Upper lobe of right lung (tissue), 1 donor: ENCODE results near the gene KRTAP4-4. TPM values are rescaled to one million over a fixed set of nuclear protein-coding genes. Genes with fewer than 3 reads are reported as not detected.

Experiments used
- ATAC-seq: fragments of 200-7000 bp; cut with Tn5 transposase; one replicate; pipeline ENCODE4 v1.9.1; 2020; ENCODE audit warnings: mild to moderate bottlenecking, moderate library complexity
- DNase-seq: peaks from one replicate; pipeline ENCODE4 v3.0.0-alpha.2; 2020
- H3K27ac ChIP-seq: fragments of 200-600 bp; one replicate; pipeline ENCODE4 v1.8.0; 2022
- H3K27me3 ChIP-seq: fragments of 200-600 bp; one replicate; pipeline ENCODE4 v1.8.0; 2022; ENCODE audit warnings: mild to moderate bottlenecking
- H3K36me3 ChIP-seq: fragments of 200-600 bp; one replicate; pipeline ENCODE4 v1.8.0; 2022
- H3K4me1 ChIP-seq: fragments of 200-600 bp; one replicate; pipeline ENCODE4 v1.8.0; 2022
- H3K4me3 ChIP-seq: fragments of 200-600 bp; one replicate; pipeline ENCODE4 v1.8.0; 2022; ENCODE audit warnings: mild to moderate bottlenecking
- H3K9me3 ChIP-seq: fragments of 200-600 bp; one replicate; pipeline ENCODE4 v1.8.0; 2022
- CTCF ChIP-seq: fragments of 200-600 bp; IDR thresholded peaks from one replicate; pipeline ENCODE4 v1.8.0; 2022; ENCODE audit warnings: antibody characterized with exemption
- intact Hi-C: fragments of 100-400 bp; cut with DNase I; formaldehyde crosslinking; loops from one replicate; pipeline ENCODE4 v1.11.0; 2022
- total RNA-seq: library from RNA; stranded (reverse); fragmentation: NEBNext Ultra II Directional; extraction: Animal tissue kit (Norgen Biotek cat#: 25700); gene quantifications from one replicate; pipeline ENCODE4 v1.2.1, GENCODE V29; 2021
- donor health status: DM: no; HTN: yes; CAD: no; lungs with severe emphysema.

The KRTAP4-4 gene
- total RNA-seq, 1 donor from 2014 or later: not detected

- H3K27me3 ChIP-seq: peaks cover 7% of the 10 kb centered on the region
- ATAC-seq: no peak
- no peak for DNase-seq
- TF ChIP-seq CTCF: no peak
- intact Hi-C loops: no loop called here
- no peaks in the 10 kb centered on the region for H3K4me1 ChIP-seq
- no peak overlapping the region for H3K27ac ChIP-seq
- H3K36me3 ChIP-seq: no peaks in the 10 kb centered on the region
- H3K9me3 ChIP-seq: no peaks in the 10 kb centered on the region
- no peak overlapping the region for H3K4me3 ChIP-seq
Measured at GRCh38 chr17:41185001-41185400, 24.5 kb upstream of the KRTAP4-4 start.

GRCh38 chr17:41184480-41184961 lies 24.0 kb upstream of the KRTAP4-4 start, which contains the start of gene KRTAP4-1:
Gene KRTAP4-1 (minus strand): TSS chr17:41184911. CDS start chr17:41184854, 57 bp downstream.
- Histone ChIP-seq H3K4me3 (no peak within 1 kb of the TSS), H3K27me3 (peaks cover 6% of the 10 kb centered on the region), H3K27ac (no peak within 1 kb of the TSS), H3K9me3 (no peaks in the 10 kb centered on the region), H3K36me3 (no peaks in the 10 kb centered on the region), H3K4me1 (no peaks in the 10 kb centered on the region)
- no peak for TF ChIP-seq CTCF
- no peak for DNase-seq
- intact Hi-C loops: no loop called here
- no peak for ATAC-seq

GRCh38 chr17:41178843-41179616 lies 18.5 kb upstream of the KRTAP4-4 start:
- TF ChIP-seq CTCF: no peak
- no peak overlapping the region for H3K27ac ChIP-seq
- ATAC-seq: no peak

GRCh38 chr17:41178341-41178740 lies 17.8 kb upstream of the KRTAP4-4 start:
- no peak for ATAC-seq
- DNase-seq: no peak
- Histone ChIP-seq H3K4me1 (no peaks in the 10 kb centered on the region), H3K9me3 (no peaks in the 10 kb centered on the region), H3K36me3 (no peaks in the 10 kb centered on the region), H3K4me3 (no peak overlapping the region), H3K27me3 (no peaks in the 10 kb centered on the region), H3K27ac (no peak overlapping the region)
- intact Hi-C loops: no loop called here
- no peak for TF ChIP-seq CTCF

More at GRCh38 chr17:41178843-41179616, 18.5 kb upstream of the KRTAP4-4 start:
- DNase-seq: no peak
- Histone ChIP-seq H3K27me3 (no peaks in the 10 kb centered on the region), H3K9me3 (no peaks in the 10 kb centered on the region), H3K4me1 (no peaks in the 10 kb centered on the region), H3K4me3 (no peak overlapping the region), H3K36me3 (no peaks in the 10 kb centered on the region)
- intact Hi-C loops: no loop called here

GRCh38 chr17:41177727-41178271 lies 17.3 kb upstream of the KRTAP4-4 start, which contains the start of gene KRTAP4-2:
Gene KRTAP4-2 (minus strand): TSS chr17:41178221. CDS start chr17:41178164, 57 bp downstream.
- no peaks in the 10 kb centered on the region for H3K27me3 ChIP-seq
- ATAC-seq: no peak
- TF ChIP-seq CTCF: no peak
- no peaks in the 10 kb centered on the region for H3K9me3 ChIP-seq
- no peaks in the 10 kb centered on the region for H3K36me3 ChIP-seq
- H3K4me1 ChIP-seq: no peaks in the 10 kb centered on the region
- DNase-seq: no peak
- no peak within 1 kb of the TSS for H3K4me3 ChIP-seq
- no peak within 1 kb of the TSS for H3K27ac ChIP-seq
- intact Hi-C loops: no loop called here
